Endodermal cell (in vitro differentiated cells): ENCODE measurements around the gene CDC42BPB. TPM values are rescaled to one million over a fixed set of nuclear protein-coding genes. Genes with fewer than 3 reads are reported as not detected.

Experiments
- DNase-seq: peaks from one replicate; pipeline ENCODE4 v3.0.0-alpha.2; 2017
- H3K27ac ChIP-seq: 2 replicates; pipeline ENCODE4 v1.5.1; 2013; ENCODE audit warnings: mild to moderate bottlenecking, low read depth, low read length, moderate library complexity
- H3K27me3 ChIP-seq: 2 replicates; pipeline ENCODE4 v1.6.1; 2013; ENCODE audit warnings: mild to moderate bottlenecking, low read length, moderate library complexity; ENCODE audit not compliant: insufficient read depth, control insufficient read depth, poor library complexity, severe bottlenecking
- H3K36me3 ChIP-seq: 2 replicates; pipeline ENCODE4 v1.7.0; 2013; ENCODE audit warnings: mild to moderate bottlenecking, low read length, moderate library complexity; ENCODE audit not compliant: control insufficient read depth, insufficient read depth
- H3K4me1 ChIP-seq: one replicate; pipeline ENCODE4 v1.7.0; 2013; ENCODE audit warnings: low read length; ENCODE audit not compliant: control insufficient read depth, insufficient read depth
- H3K4me3 ChIP-seq: 2 replicates; pipeline ENCODE4 v1.5.1; 2013; ENCODE audit warnings: mild to moderate bottlenecking, low read length, moderate library complexity
- H3K9ac ChIP-seq: 2 replicates; pipeline ENCODE4 v1.6.1; 2013; ENCODE audit warnings: mild to moderate bottlenecking, low read length, moderate library complexity; ENCODE audit not compliant: poor library complexity, severe bottlenecking; ENCODE audit errors: extremely low read depth
- H3K9me3 ChIP-seq: 2 replicates; pipeline ENCODE4 v1.6.1; 2013; ENCODE audit warnings: mild to moderate bottlenecking, low read length, moderate library complexity; ENCODE audit not compliant: control insufficient read depth
- H3K27ac Mint-ChIP-seq: 2 replicates; pipeline ENCODE4 v1.8.0; 2020; ENCODE audit warnings: mixed read lengths
- H3K27me3 Mint-ChIP-seq: 2 replicates; pipeline ENCODE4 v1.8.0; 2021; ENCODE audit warnings: mild to moderate bottlenecking, mixed read lengths; ENCODE audit not compliant: insufficient read depth
- H3K36me3 Mint-ChIP-seq: 2 replicates; pipeline ENCODE4 v1.8.0; 2020; ENCODE audit warnings: low read depth, mixed read lengths
- H3K4me1 Mint-ChIP-seq: 2 replicates; pipeline ENCODE4 v1.8.0; 2020; ENCODE audit warnings: mixed read lengths
- H3K4me3 Mint-ChIP-seq: 2 replicates; pipeline ENCODE4 v1.8.0; 2020; ENCODE audit warnings: mild to moderate bottlenecking, moderate library complexity, mixed read lengths
- H3K9me3 Mint-ChIP-seq: 2 replicates; pipeline ENCODE4 v1.8.0; 2020; ENCODE audit warnings: mild to moderate bottlenecking, mixed read lengths
- CTCF ChIP-seq: fragments of 200-600 bp; sonication (generic); conservative IDR thresholded peaks from 2 replicates; pipeline ENCODE4 v1.5.0; 2021; ENCODE audit warnings: antibody characterized with exemption, mild to moderate bottlenecking
- WGBS, 2 experiments: methylation state at CpG; one replicate each; pipeline versions ENCODE4 v1.1.5 to v1.1.7; 2013; ENCODE audit warnings: missing lambda C conversion rate in 2 of 2, mixed read lengths in 1 of 2; ENCODE audit not compliant: insufficient coverage in 1 of 2, insufficient read length in 1 of 2; 5-methylcytosine and 5-hydroxymethylcytosine counted together
- total RNA-seq, 2 donors: library from RNA; stranded (reverse); fragmentation: NEBNext Ultra II Directional in 1 of 2; extraction: Animal tissue kit (Norgen Biotek cat#: 25700) in 1 of 2; gene quantifications; 2 replicates in 1 of 2; 3 replicates in 1 of 2; pipeline ENCODE4 v1.2.1, GENCODE V29; 2021

The CDC42BPB gene
- total RNA-seq, 2 donors from 2014 or later: 120 to 123 TPM

- H3K9me3 ChIP-seq: no peaks in the 10 kb centered on the region
- no peaks in the 10 kb centered on the region for H3K27me3 ChIP-seq
- Mint-ChIP-seq H3K4me1 (no peaks in the 10 kb centered on the region), H3K4me3 (no peak overlapping the region), H3K36me3 (no peaks in the 10 kb centered on the region), H3K27me3 (peaks cover 3% of the 10 kb centered on the region), H3K9me3 (no peaks in the 10 kb centered on the region), H3K27ac (no peak overlapping the region)
- H3K9ac ChIP-seq: no peak overlapping the region
- DNase-seq: no peak
- no peak overlapping the region for H3K4me3 ChIP-seq
- H3K27ac ChIP-seq: no peak overlapping the region
- TF ChIP-seq CTCF: no peak
- WGBS, 2 experiments: 93 to 100% methylated on average over 3 to 9 of the region's 9 CpGs
- no peaks in the 10 kb centered on the region for H3K4me1 ChIP-seq
- H3K36me3 ChIP-seq: no peaks in the 10 kb centered on the region
Observed at GRCh38 chr14:103066399-103066798, 9.1 kb upstream of the CDC42BPB start.

- no peaks in the 10 kb centered on the region for H3K36me3 Mint-ChIP-seq
- no peak overlapping the region for H3K4me3 Mint-ChIP-seq
- 92% methylated on average over 6 to 7 of the region's 7 CpGs for WGBS, 2 experiments
- peaks cover 3% of the 10 kb centered on the region for H3K27me3 Mint-ChIP-seq
- H3K9me3 Mint-ChIP-seq: no peaks in the 10 kb centered on the region
- H3K36me3 ChIP-seq: no peaks in the 10 kb centered on the region
- no peaks in the 10 kb centered on the region for H3K27me3 ChIP-seq
- no peaks in the 10 kb centered on the region for H3K4me1 Mint-ChIP-seq
- no peaks in the 10 kb centered on the region for H3K4me1 ChIP-seq
- no peak overlapping the region for H3K27ac Mint-ChIP-seq
- no peak for TF ChIP-seq CTCF
- H3K4me3 ChIP-seq: no peak overlapping the region
- H3K9me3 ChIP-seq: no peaks in the 10 kb centered on the region
- no peak for DNase-seq
- H3K27ac ChIP-seq: no peak overlapping the region
- H3K9ac ChIP-seq: no peak overlapping the region
Observed at GRCh38 chr14:103065861-103066260, 8.5 kb upstream of the CDC42BPB start.

GRCh38 chr14:103064978-103065377, 7.6 kb upstream of the CDC42BPB start:
- no peaks in the 10 kb centered on the region for H3K36me3 ChIP-seq
- 94 to 98% methylated on average over 7 to 12 of the region's 12 CpGs for WGBS, 2 experiments
- TF ChIP-seq CTCF: no peak
- no peak for DNase-seq
- no peaks in the 10 kb centered on the region for H3K9me3 ChIP-seq
- no peaks in the 10 kb centered on the region for H3K36me3 Mint-ChIP-seq
- no peaks in the 10 kb centered on the region for H3K27me3 ChIP-seq
- H3K27ac Mint-ChIP-seq: no peak overlapping the region
- no peak overlapping the region for H3K9ac ChIP-seq
- H3K27ac ChIP-seq: no peak overlapping the region
- H3K27me3 Mint-ChIP-seq: peaks cover 3% of the 10 kb centered on the region
- H3K4me1 Mint-ChIP-seq: no peaks in the 10 kb centered on the region
- H3K4me3 Mint-ChIP-seq: no peak overlapping the region
- no peaks in the 10 kb centered on the region for H3K9me3 Mint-ChIP-seq
- no peak overlapping the region for H3K4me3 ChIP-seq
- H3K4me1 ChIP-seq: no peaks in the 10 kb centered on the region
